NCI-H1436 treated with DMSO at 0.1 percent for 48 hours (cell line): Measurements from ENCODE around the gene FABP7.
A peak's percentile ranks its signal among the peaks of the same experiment; 100 is the strongest.

Source experiments
- DNase-seq: peaks from one replicate; lab custom pipeline; 2025; lab: John Stamatoyannopoulos, UW

FABP7 gene

DNA sequence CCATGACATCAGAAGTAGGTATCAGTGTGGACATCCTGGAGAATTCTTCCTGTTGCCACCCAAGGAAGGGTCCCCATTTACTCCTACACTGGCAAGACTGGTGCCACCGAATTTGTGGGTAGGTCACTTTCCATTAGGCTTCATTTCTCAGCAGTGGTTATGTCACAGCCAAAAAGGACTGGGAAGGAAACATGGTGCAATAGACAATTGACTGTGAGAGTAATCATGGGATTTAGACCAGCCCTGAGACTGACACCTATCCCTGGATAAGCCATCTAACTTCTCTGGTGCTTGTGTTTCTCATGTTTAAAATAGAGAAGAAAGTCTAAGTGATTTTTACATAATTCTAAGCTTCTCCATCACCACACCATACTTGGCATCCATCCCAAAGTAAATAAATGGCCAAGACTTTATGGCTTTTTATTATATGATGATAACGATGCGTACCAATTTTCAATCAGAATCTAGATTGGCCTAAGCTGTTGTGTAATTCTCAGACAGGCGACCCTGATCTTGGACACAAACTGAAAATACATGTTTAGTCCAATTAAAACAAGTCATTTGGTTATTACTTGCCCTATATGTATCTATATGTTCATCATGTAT is 19.7 kb downstream of the FABP7 start:
- DNase-seq: no peak

DNA sequence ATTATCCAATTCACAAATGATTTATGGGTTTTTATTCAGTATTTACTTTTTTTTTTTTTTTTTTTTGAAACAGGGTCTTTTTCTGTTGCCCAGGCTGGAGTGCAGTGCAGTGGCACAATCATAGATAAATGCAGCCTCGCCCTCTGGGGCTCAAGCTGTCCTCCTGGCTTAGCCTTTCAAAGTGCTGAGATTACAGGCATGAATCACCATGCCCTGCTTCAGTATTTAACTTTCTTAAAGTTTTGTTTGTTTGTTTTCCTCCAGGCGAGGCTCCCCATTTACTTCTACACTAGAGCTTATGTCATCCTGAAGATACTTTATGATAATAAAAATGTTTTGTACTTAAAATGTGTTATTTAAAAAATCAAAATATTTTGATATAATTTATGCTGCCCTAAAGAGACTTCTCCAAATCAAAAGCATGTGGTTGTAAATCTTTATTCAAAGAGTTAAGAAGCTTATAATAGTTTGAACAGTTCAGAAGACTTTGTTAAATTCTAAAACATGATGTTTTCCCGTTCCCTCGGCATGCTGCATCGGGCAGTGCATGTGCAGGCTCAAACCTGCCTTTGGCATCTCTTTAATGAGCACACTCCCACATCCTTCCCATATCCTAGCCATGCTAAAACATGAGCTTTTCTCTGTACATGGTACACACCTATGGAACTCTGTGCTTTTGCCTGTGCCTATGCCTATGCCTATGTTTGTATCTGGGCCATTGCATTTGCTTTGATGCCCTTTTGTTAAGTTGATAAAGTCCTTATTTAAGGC is 20.6 kb downstream of the FABP7 start:
- DNase-seq: no peak

DNA sequence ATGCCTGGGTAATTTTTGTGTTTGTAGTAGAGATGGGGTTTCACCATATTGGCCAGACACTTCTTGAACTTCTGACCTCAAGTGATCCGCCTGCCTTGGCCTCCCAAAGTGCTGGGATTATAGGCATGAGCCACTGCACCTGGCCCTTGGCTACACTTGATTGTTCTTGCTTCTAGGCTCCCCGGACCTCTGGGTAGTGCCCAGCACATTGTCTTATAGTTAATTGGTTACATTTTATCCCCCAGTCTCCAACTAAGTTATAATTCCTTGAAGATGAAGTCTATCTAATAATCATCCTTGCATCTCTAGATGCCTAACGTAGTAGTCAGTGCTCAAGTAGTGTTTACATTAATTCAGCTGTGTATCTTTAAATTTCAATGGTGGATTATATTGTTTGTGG is 21.4 kb downstream of the FABP7 start:
- no peak for DNase-seq

DNA sequence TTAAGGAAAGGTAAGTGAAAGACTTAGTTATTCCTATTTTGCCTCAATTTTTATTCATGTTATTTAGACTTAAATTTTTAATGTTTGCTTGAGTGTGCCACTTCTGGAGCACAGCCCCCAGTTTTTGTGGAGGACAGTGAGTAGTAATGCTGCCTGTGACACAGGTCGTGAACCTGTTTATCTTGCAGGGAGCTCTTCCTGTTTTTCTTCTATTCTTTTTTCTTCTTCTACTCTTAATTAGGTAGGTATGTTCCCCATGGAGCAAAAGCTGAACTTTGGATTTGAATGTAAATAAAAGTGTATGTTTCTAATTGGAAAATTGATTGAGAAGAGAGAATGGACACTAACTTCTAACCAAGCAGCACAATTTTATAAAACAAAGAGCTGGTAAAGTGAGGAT is 21.9 kb downstream of the FABP7 start:
- no peak for DNase-seq

DNA sequence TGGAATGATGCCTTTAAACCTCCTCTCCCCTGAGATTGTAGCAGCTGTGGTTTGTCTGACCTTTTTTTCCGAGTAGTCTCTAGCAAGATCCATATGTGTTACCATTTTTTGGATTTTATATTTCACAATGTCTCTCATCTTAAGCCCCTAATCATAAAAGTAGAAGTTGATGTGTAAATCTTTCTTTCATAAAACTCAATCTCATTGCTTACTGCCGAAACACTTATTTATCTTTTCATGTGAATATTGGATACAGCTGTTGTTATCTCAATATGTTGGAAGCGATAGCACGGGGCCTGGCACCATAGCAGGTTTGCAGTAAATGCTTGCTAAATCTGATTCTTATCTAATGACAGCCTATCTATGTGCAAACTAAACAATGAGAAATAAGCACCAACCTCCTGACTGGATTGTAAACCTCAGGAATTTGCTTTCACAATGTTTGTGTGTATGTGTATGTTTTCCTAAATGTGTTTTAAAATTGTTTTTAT is 23.7 kb downstream of the FABP7 start:
- DNase-seq: no peak

DNA sequence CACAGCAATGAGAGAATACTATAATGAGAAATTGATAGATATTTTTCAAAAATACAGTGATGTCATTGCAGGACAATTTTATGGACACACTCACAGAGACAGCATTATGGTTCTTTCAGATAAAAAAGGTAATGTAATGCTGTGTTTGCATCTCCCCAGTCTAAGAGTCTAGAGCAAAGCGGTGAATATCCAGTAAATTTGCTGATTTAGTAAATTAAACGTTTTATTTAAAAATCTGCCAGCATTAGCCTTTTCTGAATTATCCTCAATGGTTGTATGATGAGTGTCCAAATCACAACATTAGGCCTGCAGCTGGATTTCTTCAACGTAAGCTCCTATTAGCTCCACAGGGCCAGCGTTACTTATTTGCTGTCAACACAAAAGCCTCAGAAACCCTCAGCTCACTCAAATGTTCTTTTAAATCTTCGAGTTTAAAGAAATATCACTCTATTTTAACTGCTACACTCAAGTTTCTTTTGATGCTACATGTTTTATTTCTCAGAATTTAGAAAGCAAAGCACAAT is 25.5 kb downstream of the FABP7 start:
- DNase-seq: no peak

DNA sequence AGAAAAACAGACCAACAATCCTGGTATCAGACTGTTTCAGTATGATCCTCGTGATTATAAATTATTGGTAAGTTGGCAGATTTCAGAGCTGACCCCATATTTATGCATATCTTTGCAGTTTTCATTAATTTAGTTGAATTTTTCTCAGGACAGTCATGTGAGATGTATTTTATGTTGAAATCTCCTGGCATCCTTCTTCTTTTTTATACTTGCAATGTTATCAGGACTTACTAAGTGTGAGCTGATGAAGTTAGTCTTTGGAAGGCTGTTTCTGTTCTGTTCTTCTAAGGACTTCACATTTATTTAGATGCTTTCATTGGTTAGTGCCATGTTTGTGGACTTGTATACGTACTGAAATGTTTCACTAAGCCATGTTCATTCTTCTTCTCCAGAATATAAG is 26.8 kb downstream of the FABP7 start:
- no peak for DNase-seq

DNA sequence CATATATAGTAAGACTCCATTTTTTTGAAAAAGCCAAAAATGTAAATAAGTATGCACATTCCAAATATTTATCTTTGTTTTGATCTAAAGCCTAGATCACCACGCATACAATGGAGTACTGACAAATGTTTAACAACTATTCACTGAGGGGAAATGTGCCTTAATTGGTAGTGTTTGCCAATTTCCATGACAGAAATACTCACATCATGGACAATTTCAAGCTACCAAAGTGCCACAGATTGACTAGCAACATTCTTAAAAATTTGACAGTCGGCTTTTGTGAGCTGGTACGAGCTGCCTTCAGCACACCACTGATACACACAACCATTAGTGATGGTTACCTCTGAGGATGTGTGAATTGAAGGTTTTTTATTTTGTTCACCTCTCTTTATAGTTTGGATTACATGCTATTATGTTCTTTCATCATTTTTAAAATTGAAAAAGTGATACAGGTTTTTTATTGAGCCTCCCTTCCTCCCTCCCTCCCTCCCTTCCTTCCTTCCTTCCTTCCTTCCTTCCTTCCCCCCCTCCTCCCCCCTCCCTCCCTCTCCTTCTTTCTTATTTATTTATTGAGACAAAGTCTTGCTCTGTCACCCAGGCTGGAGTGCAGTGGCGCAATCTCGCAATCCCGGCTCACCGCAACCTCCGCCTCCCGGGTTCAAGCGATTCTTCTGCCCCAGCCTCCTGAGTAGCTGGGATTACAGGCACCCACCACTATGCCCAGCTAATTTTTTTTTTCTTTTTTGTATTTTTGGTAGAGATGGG is 28.8 kb downstream of the FABP7 start:
- no peak for DNase-seq

DNA sequence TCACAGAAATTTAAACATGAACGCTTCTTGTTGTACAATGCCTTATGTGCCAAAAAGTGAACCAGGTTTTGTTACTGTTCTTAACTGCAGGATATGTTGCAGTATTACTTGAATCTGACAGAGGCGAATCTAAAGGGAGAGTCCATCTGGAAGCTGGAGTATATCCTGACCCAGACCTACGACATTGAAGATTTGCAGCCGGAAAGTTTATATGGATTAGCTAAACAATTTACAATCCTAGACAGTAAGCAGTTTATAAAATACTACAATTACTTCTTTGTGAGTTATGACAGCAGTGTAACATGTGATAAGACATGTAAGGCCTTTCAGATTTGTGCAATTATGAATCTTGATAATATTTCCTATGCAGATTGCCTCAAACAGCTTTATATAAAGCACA is 29.5 kb downstream of the FABP7 start:
- DNase-seq: no peak

DNA sequence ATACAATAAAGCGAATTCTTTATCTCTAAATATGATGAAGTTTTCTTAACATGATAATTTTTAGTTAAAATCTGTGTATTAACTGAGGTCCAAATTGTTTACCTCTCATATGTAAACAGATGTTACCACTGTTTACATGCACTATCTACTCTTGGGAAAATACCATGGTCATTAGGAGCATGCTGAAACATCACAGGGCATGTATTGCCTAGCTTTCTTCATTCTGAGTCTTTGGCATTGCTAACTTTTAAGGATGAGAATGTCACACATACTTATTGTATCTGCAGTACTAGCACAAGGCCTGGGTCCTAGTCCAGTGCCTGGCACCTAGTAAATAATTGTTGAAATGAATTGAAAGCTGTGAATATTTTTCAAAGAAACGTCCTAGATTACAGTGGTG is 30.2 kb downstream of the FABP7 start:
- DNase-seq: no peak

DNA sequence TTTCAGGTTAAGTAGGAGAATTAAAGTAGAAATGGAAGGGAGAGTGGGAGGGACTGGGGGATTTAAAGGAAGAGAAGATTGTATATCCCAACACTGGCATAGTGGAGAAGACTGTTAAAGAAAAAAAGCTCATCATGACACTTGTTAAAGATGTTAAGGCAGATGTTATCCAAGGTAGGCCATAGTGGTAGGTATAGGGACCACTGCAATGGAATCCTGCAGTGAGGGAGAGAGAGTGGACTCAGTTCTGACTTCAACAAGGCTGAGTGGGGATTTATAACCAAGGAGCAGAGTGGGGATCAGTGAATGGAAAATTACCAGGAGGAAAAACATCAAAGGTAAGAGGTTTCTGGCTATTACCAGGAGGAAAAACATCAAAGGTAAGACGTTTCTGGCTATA is 30.7 kb downstream of the FABP7 start:
- no peak for DNase-seq

DNA sequence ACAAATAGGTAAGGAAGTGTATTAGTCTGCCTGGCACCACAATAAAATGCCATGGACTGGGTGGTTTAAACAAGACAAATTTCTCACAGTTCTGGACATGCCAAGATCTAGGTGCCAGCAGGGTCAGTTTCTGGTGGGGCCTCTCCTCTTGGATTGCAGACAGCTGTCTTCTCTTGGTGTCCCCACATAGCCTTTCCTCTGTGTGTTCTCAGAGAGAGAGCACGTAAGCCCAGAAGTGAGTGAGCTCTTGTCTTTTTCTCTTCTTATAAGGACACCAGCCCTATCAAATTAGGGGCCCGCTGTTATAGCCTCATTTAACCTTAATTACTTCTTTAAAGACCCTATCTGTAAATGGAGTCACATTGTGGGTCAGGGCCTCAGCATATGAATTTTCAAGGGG is 37.8 kb downstream of the FABP7 start:
- DNase-seq: peak; percentile 56

DNA sequence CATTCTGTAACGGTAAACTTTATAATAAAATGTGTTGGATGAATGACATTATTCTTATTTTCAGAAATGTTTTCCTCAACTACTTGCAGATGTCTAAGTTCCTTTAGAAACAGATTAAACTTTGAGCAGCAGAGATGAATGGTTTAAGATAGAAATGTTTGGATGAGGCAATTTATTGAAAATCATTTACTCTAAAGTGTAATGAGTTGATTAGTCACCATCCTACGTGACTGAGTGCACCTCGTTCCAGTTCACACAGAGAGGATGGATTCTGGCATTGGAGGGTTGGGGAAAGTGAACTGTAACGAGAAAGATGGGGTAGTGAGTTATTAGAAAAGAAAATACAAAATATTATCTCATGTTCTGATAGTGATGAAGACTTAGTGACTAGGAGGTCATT is 38.2 kb downstream of the FABP7 start:
- DNase-seq: no peak

DNA sequence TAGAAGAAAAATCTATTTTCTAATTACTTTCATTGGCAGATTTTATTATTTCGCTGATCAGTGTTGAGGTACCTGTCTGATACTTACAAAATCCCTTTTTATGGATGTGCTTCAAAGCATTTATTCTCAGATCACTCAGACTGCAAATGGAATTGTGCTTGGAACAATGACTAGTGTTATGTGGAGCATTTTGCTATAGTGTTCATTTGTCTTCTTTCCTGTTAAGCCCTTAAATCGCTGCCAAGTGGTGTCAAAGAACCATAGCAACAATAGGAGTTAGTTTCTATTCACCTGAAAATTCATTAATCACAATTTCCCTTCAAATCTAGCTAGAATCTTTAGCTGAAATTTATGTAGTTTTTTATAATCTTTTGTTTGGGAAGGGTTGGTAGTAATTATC is 39.4 kb downstream of the FABP7 start:
- peak; percentile 36 for DNase-seq

DNA sequence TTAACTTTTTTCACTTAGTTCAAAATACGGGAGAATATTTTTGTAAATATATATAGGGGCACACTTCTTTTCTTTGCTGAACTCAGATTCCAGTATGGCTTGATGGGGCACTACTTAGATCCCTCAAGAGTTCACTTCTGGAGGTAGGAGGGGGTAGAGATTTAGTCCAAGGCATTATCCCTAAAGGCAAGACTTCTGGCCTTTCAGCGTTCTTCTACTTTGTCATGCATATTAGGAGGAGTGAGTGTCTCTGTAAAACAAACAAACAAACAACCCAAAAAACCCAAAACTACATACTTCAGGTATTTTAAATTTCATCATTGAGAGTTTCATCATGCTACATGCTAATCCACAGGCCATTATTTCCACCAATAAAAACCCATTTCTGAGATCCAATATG is 41.6 kb downstream of the FABP7 start:
- no peak for DNase-seq

DNA sequence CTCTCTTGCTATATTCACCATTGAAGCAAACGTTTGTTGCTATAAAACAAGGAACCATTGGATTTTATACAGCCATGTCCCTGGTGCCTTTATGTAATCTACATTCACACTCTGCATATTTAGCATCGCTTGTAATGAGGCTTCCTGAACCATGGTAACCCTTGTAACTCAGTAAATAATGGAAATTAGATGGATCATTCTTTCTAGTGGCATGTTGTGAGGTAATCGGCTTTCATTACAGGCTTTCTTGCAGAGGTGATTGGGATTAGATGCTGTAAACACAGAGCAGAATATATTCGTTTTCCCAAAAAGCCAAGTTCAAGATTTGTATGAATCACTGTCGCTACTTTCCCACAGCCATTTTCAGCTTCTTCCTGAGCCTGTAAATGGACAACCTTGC is 45.6 kb downstream of the FABP7 start:
- DNase-seq: peak; percentile 69

DNA sequence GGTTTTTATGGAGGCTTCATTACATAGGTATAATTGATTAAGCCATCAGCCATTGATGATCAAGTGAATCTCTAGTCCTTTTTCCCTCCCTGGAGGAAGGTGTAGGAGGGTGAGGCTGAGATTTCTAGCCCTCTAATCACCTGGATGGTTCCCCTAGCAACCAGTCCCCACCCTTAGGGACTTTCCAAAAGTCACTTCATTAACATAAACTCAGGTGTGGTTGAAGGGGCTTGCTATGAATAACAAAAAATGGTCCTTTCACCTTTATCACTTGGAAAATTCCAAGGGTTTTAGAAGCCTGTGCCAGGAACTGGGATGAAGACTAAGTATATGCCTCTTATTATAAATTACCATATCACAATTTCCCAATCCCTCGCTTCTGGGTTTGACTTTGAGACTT is 49.9 kb downstream of the FABP7 start:
- DNase-seq: no peak

DNA sequence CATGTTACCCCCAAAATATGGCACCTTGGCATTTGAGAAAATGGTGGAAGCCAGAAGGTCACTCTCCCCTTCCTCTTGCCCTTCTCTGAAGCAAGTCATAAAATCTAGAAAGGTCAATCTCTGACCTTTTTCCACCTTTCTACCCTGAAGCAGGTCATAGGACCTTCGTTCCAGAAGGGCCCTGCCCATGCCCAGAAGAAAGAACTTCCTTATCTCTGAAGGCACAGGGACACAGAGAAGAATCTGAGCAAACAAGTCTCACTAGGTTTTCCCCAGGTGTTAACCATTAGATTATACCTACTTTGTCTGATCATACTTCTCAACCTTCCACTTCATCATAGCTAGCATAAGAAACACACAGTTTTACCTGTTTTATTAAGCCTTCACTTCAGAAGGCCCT is 52.0 kb downstream of the FABP7 start:
- no peak for DNase-seq

DNA sequence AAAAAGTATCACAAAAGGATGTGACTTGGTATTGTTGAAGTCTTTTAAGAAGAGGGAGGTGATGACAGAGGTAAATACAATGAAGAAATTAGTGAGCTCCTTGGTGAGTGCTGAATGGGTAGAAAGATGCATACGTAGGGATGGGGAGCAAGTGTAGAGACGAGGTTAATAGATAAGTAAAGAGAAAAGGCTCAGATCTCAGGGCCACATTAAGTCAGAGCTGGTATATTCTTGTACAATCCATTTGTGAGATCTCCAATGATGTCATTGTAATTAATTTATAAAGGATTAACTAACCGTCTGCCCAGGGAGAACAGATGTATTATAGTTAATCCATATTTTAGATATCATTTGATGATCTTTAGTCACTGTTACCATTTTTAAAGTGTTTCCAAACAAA is 52.9 kb downstream of the FABP7 start:
- no peak for DNase-seq

DNA sequence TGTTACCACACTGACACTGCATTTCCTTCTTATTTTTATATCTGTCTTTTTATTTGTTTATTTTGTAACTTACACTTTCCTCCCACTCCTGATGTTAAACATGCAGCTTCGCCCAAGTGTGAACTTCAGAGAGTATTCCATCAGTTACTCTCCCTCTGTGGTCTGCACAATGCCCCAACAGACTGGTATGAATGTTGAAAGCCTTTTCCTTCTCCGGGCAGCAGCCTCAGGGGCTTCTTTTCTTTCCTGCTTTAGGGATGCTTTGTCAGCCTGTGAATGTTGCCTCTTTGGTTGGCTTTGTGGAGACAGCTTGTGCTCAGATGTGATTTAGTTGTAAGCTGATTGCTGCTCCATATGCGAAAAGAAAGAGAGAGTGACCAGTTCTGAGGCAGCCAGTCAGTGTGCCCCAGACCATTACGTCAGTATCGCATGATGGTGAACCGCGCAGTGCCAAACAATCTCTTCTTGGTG is 53.5 kb downstream of the FABP7 start:
- DNase-seq: no peak
